Hippocampal formation (tissue), 2 donors: ENCODE results near the gene IFRD2.

Experiments used
- DNase-seq, 2 donors: peaks; one replicate each; lab custom pipeline; 2025; lab: John Stamatoyannopoulos, UW

IFRD2 gene

DNA sequence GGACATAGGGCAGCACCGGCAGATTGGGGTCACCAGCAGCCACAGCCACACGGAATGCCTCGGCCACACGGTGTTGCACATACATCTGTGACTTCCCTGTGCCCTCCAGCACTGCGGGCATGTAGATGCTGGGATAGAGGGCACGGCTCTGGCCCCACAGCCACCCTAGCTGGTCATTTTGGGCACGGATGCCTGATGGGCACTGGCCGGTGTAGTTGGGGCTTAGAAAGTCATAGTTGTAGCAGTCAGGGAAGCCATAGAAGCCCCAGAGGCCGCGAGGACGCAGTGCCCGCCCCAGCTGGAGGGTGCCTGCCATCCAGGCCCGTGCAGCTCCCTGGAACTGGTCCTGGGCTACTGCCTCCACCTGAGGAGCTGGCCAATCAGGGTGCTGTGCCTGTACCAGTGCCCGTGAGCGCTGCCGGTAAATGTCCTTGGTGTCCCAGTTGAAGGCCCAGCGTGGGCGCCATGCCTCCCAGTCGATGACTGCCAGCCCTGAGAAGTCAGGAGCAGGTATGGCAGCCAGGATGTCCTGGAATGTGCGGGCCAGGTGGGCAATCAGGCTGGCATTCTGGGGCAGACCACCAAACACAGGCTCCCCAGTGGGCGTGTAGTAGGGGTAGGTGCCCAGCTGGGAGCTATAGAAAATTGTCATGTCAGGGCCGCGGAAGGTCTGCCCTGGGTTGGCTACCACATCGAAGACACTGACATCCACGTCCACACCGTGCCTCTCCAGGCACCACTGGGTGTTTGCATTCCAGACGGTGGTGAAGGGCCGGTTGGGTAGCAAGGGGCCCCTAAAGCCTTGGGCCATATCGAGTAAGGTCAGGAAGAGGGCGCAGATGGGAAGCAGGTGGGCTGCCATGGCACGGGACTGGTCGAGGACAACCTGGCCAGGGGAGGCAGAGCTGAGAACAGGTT, 10.1 kb upstream of the IFRD2 start:
- no peak for DNase-seq

DNA sequence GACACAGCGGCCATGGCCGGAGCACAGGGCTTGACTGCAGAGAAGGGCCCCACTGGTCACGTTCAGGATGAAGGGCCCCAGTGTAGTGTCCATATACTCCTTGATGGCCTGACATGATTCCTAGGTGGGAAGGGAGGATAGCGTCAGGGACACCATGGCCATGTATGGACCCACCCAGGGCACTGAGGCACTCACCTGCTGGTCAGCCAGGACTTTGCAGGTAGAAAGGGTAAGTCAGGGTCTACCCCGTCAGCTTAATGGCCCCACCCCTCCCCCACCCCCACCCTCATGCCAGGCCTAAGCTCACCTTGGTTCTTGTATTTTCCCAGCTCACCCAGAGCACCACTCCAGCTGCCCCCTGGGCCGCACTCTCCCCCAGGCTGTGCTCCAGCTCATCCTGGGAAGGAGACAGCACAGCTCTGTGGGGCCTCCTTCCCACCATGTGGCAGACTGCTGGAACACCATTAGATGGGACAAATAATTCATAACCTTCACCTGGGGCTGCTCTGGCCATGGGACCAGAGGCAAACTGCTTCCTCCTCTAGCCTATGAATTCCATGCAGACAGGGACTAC, 8.5 kb upstream of the IFRD2 start:
- no peak for DNase-seq

DNA sequence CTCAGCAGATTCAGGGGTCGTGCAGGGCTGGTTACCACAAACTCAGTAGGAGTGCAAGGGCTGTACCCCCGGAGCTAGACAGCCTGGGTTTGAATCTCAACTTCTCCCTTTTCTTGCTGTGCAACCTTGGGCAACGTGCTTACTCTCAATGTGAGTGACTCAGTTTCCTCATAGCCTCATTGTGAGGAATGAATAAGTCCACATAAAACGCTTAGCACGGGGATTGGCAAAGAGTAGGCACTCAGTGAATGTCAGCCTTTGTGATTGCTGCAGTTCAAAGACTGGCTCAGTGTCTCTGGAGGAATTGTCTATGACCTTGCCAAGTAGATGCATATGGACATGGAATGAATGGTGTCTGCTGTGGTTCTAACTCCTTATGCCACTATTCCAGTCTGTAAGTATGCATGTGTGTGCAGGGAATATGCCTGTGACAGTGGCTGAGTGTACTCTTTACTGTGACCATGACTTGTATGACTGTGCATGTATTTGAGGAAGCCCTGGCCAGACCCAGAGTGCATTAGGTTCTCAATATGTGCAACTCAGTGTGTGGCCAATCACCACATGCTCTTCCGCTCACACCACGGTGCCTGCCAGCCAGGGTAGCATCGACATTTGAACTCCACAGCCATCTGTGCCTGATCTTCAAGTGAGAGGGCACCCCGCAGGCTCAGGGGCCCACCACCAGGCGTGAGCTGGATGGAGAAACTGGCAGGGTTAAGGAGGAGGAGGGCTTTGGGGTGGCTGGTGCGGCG, 7.9 kb upstream of the IFRD2 start:
- DNase-seq = peak; percentile 46 to 85

DNA sequence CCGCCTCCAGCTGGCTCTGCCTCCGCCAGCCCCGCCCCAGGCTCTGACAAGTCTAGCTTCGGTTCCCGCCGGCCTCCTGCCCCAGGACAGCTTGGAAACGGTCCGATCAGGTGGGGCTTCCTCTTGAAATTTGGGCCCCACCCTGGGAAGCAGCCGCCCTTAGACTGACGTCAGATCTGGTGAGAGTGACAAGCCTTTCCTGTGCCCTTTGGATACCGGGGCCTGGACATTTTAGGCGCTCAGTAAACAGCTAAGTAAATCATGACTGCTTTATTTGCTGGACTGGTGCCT, 7.4 kb upstream of the IFRD2 start:
- no peak for DNase-seq

DNA sequence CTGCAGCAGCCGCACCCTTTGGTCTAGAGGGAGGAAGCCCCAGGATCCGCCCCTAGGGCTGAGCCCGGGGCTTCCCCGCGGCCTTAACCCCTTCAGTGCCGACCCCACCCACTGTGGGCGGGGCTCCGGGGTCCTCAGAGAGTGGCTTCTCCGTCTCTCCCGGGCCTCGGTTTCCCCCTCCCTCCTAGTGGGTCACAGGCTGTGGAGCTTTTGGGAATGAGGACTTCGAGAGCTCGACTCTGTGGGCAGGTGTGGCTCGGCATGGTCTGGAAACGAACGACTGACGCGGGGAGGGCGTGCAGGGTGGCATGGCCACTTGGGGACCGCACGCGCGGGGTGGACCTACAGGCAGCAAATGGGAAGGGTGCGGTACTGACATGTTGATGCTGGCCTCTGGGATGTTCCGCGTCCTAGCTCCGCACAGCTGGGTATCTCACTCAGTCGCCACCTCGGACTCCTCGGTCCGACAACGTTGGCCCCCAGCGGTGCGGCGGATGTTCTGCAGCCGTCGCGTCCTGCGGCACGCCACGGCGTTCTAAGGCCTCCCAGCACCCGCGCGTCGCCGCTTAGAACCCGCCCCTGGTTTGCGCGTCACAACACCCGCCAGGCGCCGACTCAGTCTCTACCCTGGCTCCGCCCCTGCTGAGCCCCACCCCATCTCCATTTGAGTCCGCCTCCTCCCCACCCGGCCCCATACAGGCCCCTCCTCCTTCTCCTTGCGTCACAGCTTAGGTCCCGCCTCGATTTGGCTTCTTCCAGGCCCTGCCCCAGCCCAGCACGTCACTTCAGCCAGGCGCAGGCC, 6.8 kb upstream of the IFRD2 start, which contains the start of the genes HYAL3 and NAA80:
Gene HYAL3 (minus strand): TSS at position 570 of the 802 bp plus-strand sequence. CDS start 3,803 bp downstream, outside the sequence.
Gene NAA80 (minus strand): TSS at position 570 of the 802 bp plus-strand sequence. CDS start 1,942 bp downstream, outside the sequence.
- peak; percentile 99 to 100 for DNase-seq

DNA sequence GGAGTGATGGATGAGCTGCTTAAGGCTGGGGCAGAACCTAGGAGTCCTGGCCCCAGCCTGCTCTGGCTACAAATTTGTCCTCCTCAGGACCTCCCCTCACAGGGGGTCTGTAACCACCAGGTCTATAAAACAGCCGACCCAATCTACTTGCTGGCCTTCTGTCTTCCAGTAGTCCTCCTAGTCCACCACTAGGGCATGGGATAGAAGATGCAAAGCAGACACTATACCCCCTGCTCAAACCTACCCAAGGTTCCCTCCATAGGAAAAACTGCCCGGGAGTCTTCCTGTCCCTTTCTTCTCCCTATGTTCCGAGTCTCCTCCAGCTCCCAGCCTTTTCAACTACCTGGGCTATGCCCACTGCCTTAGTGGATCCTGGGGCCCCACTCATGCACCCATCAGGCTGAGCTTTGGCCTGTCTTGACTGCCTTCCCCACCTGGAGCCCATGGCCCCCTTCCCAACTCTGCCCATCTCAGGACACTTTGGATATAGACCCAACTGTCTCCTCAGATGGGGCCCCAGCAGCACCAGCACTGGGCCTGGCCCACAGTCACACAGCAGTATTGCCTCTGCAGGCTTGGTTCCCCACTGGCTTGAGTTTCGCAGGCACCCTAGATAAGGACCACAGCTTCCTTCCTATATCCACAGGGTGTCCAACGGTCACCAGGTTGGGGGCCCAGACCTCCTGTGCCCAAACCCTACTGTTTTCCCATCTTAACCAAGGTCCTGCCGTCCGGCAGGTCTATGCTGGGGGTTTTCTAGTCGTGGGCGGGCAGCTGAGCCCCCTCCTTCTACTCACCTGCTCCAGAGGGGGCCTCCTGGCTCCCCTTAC, 5.9 kb upstream of the IFRD2 start:
- DNase-seq = no peak

DNA sequence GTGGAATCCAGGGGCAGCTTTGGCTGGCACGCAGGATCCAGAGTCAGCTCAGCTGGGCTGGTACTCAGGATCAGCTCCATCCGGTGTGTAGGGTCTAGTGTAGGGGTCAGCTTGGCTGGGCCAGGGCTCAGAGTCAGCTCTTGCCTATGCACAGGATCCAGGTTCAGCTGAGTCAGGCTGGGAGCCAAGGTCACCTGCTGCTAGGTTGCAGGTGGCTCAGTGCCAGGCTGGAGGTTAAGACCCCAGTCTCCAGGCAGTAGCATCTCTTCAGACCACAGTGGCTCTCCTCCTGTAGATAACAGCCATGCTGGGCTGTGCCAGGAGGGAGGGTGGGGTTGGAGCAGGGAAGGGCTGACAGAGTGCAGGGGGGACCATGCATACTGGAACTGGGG, 5.2 kb upstream of the IFRD2 start:
- no peak for DNase-seq

DNA sequence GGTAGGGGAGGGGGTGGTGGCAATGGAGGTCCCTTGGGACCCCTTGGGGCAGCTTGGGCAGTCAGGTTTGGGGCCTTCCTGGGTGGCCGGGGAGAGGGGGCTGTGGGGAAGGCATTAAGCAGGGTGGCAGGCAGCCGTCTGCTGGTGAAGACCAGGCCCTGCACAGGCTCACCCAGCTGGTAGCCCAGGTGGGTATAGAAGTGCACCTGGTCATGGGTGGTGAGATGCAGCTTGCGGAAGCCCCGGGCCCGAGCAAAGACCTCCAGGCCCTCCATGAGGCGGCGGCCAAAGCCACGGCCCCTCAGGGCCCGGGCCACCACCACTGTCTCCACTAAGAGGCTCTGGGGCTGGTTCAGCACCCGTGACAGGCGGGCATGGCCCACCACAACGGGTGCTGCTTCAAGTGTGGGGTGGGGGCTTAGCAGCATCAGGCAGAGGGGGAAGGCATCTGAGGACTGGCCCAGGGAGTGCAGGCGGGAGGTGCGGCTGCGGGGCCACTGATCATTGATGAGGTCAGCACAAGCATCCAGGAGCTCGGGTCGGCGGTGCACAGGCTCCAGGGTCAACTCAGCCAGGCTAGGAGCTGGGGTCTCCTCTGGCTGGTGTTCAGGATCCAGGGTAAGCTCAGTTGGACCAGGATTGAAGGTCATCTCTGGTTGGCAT, 4.6 kb upstream of the IFRD2 start:
- no peak for DNase-seq

DNA sequence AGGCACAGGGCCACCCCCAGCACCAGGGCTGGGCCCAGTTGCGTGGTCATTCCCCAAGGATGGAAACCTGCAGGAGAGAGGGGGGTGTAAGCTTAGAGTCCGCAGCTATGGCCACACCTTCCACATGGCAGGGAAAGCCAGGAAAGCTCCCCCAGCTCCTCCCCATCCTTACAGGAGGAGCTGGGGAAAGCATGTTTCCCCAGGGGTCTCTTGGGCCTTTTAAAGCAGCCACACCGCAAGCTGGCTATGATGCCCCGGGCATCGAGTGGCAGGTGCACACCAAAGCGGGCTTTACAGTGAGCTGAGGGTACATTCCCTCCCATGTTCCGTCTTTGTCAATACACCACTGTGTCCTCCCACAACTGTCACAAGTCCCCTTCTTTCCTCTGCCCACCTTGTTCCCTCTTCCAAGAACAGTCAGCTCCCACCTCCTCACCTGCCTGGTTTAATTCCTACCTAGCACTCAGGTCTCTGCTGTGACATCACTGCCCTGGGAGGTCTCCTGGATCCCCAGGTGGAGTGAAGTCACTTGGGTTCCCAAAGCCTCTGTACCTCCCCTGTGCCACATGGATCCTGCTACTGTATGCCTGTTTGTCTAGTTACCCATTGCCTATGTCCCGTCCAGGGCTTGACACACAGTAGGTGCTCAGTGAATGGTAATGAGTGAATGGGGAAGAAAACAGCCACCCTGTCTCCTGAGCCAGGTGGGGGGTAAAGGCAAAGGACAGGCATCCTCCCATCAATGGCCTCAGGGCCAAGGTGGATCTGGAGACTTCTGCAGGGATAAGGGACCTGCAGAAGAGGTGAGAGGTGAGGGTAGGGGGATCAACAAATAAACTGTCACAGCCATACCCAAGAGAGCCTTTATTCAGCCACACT, 3.6 kb upstream of the IFRD2 start:
- no peak for DNase-seq

DNA sequence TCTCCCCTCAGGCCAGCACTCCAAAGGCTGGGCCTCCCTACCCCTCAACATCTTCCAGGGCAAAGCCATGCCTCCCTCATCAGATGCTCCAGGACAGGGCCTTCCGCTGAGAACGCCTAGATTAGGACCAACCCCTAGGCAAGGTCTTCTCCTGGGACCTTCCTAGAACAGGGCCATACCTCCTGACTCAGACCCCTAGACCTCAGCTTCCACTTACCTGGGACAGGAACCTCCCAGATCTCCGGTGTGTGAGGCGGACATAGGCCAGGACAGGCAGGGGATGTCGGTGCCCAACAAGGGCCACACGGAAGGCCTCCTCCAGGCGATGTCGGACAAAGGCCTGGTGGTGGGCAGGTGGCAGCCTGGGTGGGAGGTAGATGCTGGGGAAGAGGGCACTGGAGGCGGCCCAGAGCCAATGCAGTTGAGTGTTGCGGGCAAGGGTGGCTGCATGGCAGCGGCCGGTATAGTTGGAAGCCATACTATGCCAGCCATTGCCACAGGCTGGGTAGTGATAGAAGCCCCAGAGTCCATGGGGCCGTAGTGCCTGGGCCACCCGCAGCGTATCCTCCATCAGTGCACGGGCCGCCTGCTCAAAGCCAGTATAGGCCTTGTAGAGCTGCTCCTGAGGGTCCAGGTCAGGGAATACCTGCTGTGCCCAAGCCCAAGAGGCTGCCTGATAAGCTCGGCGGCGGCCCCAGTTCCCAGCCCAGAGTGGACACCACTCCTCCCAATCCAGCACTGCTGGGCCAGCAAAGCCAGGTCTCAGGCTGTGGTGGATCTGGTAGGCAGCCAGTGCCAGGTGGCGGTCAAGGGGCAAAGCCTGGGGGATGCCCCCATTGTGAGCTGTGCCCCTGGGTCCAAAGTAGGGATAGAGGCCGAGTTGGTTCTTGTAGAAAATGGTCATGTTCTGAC, 2.5 kb upstream of the IFRD2 start:
- DNase-seq = no peak

DNA sequence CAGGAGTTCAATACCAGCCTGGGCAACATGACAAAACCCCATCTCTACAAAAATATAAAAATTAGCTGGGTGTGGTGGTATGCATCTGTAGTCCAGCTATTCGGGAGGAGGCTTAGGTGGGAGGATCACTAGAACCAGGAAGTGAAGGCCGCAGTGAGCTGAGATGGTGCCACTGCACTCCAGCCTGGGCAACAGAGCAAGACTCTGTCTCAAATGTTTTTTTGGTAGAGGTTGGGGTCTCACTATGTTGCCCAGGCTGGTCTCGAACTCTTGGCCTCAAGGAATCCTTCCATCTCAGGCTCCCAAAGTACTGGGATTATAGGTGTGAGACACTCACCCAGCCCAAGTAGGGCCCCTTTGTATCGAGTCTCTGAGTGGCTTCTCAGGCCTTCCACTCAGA, 1.9 kb upstream of the IFRD2 start:
- no peak for DNase-seq

DNA sequence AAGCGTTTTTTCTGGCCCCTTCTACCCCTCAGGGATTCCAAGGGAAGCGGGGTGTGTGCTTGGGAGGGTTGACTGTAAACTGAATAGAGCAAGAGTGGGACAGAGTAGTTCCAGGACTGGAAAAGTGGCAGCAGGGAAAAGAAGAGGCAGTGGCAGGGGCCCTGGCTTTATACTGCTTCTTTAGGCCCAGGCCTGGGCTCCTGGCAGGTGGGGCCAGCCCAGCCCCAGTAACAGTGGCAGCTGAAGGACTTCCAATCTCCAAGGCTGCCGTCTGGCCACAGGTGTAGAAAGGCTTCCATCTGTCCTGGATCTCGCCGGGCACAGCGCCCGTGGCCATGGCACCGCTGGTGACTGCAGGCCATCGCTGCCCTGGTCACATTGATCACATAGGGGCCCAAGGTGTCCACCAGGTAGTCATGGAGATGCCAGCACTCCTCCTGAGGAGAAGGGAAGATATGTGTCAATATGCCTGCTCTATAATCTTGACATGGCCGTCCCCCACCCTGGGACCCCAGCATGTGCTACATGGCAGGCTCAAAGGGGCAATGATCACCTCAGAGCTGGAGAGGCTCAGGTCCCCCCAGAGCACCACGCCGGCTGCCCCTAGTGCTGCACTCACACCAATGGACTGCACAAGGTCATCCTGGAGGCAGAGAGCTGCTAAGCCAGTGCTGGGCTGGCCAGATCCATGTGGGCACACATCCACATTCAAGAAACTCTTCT, 1.0 kb upstream of the IFRD2 start:
- no peak for DNase-seq

DNA sequence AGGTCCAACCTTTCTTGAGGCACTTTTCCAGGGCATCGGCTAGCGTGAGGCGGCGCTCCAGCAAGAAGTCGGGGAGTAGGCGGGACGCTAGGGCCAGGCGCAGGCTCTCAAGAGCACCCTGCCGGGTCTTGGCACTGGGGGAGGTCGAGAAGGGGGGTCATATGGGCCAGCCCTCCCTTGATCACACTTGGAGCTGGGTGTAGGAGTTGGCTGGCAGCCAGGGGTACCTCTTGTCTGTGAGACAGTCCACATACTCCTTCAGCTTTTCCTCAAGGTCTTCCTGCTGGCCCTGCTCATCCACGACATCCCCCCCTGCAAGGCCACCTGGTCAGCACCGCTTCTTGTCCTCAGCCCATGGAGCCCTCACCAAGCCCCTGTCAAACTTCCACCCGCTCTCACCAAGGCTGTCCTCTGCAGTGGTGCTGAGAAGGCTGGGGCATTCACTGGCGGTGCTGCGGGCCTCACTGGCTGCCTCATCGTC, 2.0 kb downstream of the IFRD2 start:
- no peak for DNase-seq

DNA sequence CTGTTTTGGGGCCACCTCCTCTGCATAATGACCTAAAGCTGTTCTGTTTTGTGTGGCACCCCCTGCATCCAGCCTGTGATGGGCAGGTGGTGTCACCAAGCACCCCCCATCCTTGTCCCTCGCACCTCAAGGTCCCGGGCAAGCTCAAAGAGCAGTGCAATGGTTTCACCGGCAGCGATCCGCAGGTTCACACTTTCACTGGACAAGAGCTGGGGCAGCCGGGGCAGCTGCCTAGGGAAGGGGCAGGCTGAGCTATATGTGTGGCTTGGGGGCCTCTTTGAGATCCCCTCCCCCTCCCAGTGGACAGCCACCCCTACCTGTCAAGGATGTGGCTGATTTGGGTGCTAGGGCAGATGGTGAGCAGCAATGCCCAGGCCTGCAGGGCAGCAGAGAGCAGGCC, 3.1 kb downstream of the IFRD2 start:
- no peak for DNase-seq

DNA sequence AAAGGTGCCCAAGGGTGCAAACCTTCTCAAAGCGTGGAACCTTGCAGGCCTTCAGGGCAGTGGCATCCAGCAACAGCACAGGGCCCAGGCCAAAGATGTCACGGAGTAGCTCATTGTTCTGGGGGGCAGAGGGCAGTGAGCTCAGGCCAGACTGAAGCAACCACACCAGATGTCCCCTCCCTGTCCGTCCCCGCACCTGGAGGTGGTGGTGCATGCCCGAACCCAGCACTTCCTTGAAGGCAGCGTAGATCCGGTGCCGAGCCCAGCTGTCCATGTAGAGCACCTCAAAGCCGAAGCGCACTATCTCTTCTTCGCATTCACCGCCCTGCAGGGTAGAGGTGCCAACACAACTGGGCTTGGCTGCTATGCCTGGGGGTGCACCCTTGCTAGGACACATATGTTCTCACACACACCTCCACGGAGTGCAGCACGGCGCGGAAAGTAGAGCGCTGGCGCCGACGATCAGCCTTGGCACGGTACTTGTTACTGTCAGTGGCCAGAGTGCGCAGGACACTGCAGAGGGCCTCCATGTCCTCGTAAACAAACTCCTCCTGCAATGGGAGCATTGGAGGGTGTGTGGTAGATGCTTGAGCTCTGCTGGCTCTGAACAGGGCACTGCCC, 3.7 kb downstream of the IFRD2 start:
- no peak for DNase-seq

DNA sequence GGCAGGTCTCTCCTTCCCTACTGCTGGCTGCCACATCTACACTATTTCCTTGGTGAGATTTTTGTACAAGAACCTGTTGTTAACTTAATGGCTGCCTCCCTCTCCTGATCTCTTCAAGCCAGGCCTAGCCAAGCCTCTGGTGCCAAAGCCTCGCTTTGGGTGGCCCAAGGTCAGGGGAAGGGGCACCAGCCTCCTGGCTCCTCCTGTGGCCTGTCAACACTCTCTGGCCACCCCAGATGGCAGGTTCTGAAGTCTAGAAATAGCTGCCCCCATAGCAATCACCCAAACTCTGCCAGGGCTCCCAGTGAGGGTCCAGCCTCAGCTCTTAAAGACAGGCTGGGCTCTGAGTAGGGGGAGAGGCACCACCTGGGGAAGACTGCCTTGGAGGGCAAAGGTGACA, 5.0 kb downstream of the IFRD2 start:
- no peak for DNase-seq
